ENCODE results near the gene DCC. TPM values are rescaled to one million over a fixed set of nuclear protein-coding genes. Genes with fewer than 3 reads are reported as not detected.

DCC gene
- total RNA-seq, 1 experiment from 2014 or later = not detected

GRCh38 chr18:53153281-53153680 is 813.3 kb downstream of the DCC start:
- intact Hi-C loops (cut with micrococcal nuclease) = no loop called here
- DNase-seq = peak; percentile 6

GRCh38 chr18:53153800-53154199 is 813.8 kb downstream of the DCC start:
- Histone ChIP-seq H3K4me1 (ENCODE audit: insufficient read depth, low read length) (no peaks in the 10 kb centered on the region), H3K4me2 (ENCODE audit: low read length) (no peak overlapping the region), H3K27me3 (ENCODE audit: low read length) (no peaks in the 10 kb centered on the region), H2AFZ (ENCODE audit: low read length) (no peak overlapping the region), H3K4me3 (ENCODE audit: low read length) (no peak overlapping the region), H3K79me2 (ENCODE audit: low read length) (no peaks in the 10 kb centered on the region), H4K20me1 (ENCODE audit: low read length) (no peaks in the 10 kb centered on the region), H3K9ac (ENCODE audit: low read length) (no peak overlapping the region), H3K9me3 (ENCODE audit: low read length) (peaks cover 8% of the 10 kb centered on the region), H3F3A (ENCODE audit: low read length, unreplicated experiment) (no peaks in the 10 kb centered on the region), H3K9me2 (replicated peaks; ENCODE audit: low read length) (no peaks in the 10 kb centered on the region), H3K27ac (ENCODE audit: low read length) (no peak overlapping the region), H3K36me3 (ENCODE audit: low read depth, low read length) (no peaks in the 10 kb centered on the region)
- ATAC-seq (no peak), DNase-seq (no peak)
- ChIA-PET POLR2A (ENCODE audit: unreplicated experiment) (no interaction called here), CTCF (no interaction called here)
- TF ChIP-seq CTCF (conservative IDR thresholded peaks at IDR 0.05; ENCODE audit: low read depth, low read length) = no peak
- no peak for TF ChIP-seq EZH2phosphoT487 (IDR thresholded peaks at IDR 0.05; ENCODE audit: borderline replicate concordance, low read length)
- no peak for TF ChIP-seq EZH2 (IDR thresholded peaks at IDR 0.05; ENCODE audit: low read length, unreplicated experiment)
- BruUV-seq (replicated peaks) = no TSS peak
- intact Hi-C loops (cut with micrococcal nuclease) = no loop called here

More at GRCh38 chr18:53153281-53153680, 813.3 kb downstream of the DCC start:
- Histone ChIP-seq H3K9ac (ENCODE audit: low read length) (no peak overlapping the region), H3K27me3 (ENCODE audit: low read length) (no peaks in the 10 kb centered on the region), H3K36me3 (ENCODE audit: low read depth, low read length) (no peaks in the 10 kb centered on the region), H3K9me3 (ENCODE audit: low read length) (peaks cover 8% of the 10 kb centered on the region), H3K4me1 (ENCODE audit: insufficient read depth, low read length) (no peaks in the 10 kb centered on the region), H3F3A (ENCODE audit: low read length, unreplicated experiment) (no peaks in the 10 kb centered on the region), H3K4me2 (ENCODE audit: low read length) (no peak overlapping the region), H3K4me3 (ENCODE audit: low read length) (no peak overlapping the region), H4K20me1 (ENCODE audit: low read length) (no peaks in the 10 kb centered on the region), H2AFZ (ENCODE audit: low read length) (no peak overlapping the region), H3K9me2 (replicated peaks; ENCODE audit: low read length) (no peaks in the 10 kb centered on the region), H3K27ac (ENCODE audit: low read length) (no peak overlapping the region), H3K79me2 (ENCODE audit: low read length) (no peaks in the 10 kb centered on the region)
- no peak for ATAC-seq
- no peak for TF ChIP-seq EZH2phosphoT487 (IDR thresholded peaks at IDR 0.05; ENCODE audit: borderline replicate concordance, low read length)
- TF ChIP-seq EZH2 (IDR thresholded peaks at IDR 0.05; ENCODE audit: low read length, unreplicated experiment) = no peak
- peak; percentile 44; the same call in 1 of the 2 replicates for TF ChIP-seq CTCF (conservative IDR thresholded peaks at IDR 0.05; ENCODE audit: low read depth, low read length)
- ChIA-PET POLR2A (ENCODE audit: unreplicated experiment) (no interaction called here), CTCF (no interaction called here)
- BruUV-seq (replicated peaks) = no TSS peak

- POLR2A ChIA-PET (ENCODE audit: unreplicated experiment) = no interaction called here
Observed at GRCh38 chr18:53165770-53166169, 825.8 kb downstream of the DCC start.

More at GRCh38 chr18:53165770-53166169, 825.8 kb downstream of the DCC start:
- no peaks in the 10 kb centered on the region for H3K9me2 ChIP-seq (replicated peaks; ENCODE audit: low read length)
- H3K27ac ChIP-seq (ENCODE audit: low read length) = no peak overlapping the region
- H2AFZ ChIP-seq (ENCODE audit: low read length) = no peak overlapping the region
- CTCF ChIA-PET = no interaction called here
- H3K4me3 ChIP-seq (ENCODE audit: low read length) = no peak overlapping the region
- DNase-seq (no peak), ATAC-seq (no peak)
- H3K9me3 ChIP-seq (ENCODE audit: low read length) = no peaks in the 10 kb centered on the region
- TF ChIP-seq CTCF (conservative IDR thresholded peaks at IDR 0.05; ENCODE audit: low read depth, low read length) = no peak
- TF ChIP-seq EZH2 (IDR thresholded peaks at IDR 0.05; ENCODE audit: low read length, unreplicated experiment) = no peak
- TF ChIP-seq EZH2phosphoT487 (IDR thresholded peaks at IDR 0.05; ENCODE audit: borderline replicate concordance, low read length) = no peak
- BruUV-seq (replicated peaks) = no TSS peak
- no peaks in the 10 kb centered on the region for H3K4me1 ChIP-seq (ENCODE audit: insufficient read depth, low read length)
- no peak overlapping the region for H3K4me2 ChIP-seq (ENCODE audit: low read length)
- no peak overlapping the region for H3K9ac ChIP-seq (ENCODE audit: low read length)
- H3K79me2 ChIP-seq (ENCODE audit: low read length) = no peaks in the 10 kb centered on the region
- no peaks in the 10 kb centered on the region for H3F3A ChIP-seq (ENCODE audit: low read length, unreplicated experiment)
- H3K27me3 ChIP-seq (ENCODE audit: low read length) = no peaks in the 10 kb centered on the region
- intact Hi-C loops (cut with micrococcal nuclease) = no loop called here
- no peaks in the 10 kb centered on the region for H3K36me3 ChIP-seq (ENCODE audit: low read depth, low read length)
- no peaks in the 10 kb centered on the region for H4K20me1 ChIP-seq (ENCODE audit: low read length)

Data from PC-3 (cell line).